ENCODE measurements around the gene TAS2R14. TPM values are rescaled to one million over a fixed set of nuclear protein-coding genes. Genes with fewer than 3 reads are reported as not detected.

Gene TAS2R14
- total and polyA plus RNA-seq, 2 of the 8 experiments (the other 6 are each of a cell fraction or from before 2014, with no cell fraction given), result 0.80 to 1.1 TPM

DNA sequence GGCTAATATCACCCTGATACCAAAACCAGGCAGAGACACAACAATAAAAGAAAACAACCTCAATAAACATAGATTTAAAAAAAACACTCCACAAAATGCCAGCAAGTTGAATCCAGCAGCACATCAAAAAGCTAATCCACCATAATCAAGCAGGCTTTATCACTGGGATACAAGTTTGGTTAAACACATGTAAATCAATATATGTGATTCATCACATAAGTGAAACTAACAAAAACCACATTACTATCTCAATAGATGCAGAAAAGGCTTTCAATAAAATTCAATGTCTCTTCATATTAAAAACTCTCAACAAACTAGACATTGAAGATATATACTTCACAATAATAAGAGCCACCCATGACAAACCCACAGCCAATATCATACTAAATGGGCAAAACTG is 17.0 kb upstream of the TAS2R14 start:
- H3K27ac ChIP-seq (ENCODE audit: low read depth, low read length), result no peak overlapping the region
- no peak overlapping the region for H4K91ac ChIP-seq (replicated peaks; ENCODE audit: insufficient read length, low read length)
- H3K79me1 ChIP-seq (ENCODE audit: low read depth, low read length), result no peaks in the 10 kb centered on the region
- no peak overlapping the region for H3K14ac ChIP-seq (ENCODE audit: insufficient read length)
- H2BK20ac ChIP-seq (ENCODE audit: low read length), result no peak overlapping the region
- H3K56ac ChIP-seq (replicated peaks; ENCODE audit: insufficient read length, low read depth, low read length), result no peak overlapping the region
- H2AK5ac ChIP-seq (ENCODE audit: low read depth, low read length), result no peak overlapping the region
- no peak overlapping the region for H2BK12ac ChIP-seq (ENCODE audit: low read depth, low read length)
- no peaks in the 10 kb centered on the region for H3K27me3 ChIP-seq (replicated peaks in 1 of 4; ENCODE audit: control insufficient read depth in 3 of 4, extremely low read depth in 1 of 4, insufficient read depth in 3 of 4, low read length in 3 of 4)
- no peak overlapping the region for H4K5ac ChIP-seq (ENCODE audit: insufficient read length, low read depth, low read length)
- no peak overlapping the region for H3K4me3 ChIP-seq (ENCODE audit: extremely low read depth in 1 of 4, insufficient read depth in 2 of 4, low read depth in 3 of 4, low read length in 4 of 4)
- TF ChIP-seq ASH2L (IDR thresholded peaks at IDR 0.05; ENCODE audit: low read length) (no peak), HDAC2 (IDR thresholded peaks at IDR 0.05; ENCODE audit: borderline replicate concordance in 1 of 2, low read depth in 2 of 2, low read length in 2 of 2) (no peak), CREB1 (IDR thresholded peaks at IDR 0.05) (no peak), ZNF274 (IDR thresholded peaks at IDR 0.05; ENCODE audit: borderline replicate concordance, extremely low read depth, low read length) (no peak), RXRA (IDR thresholded peaks at IDR 0.05; ENCODE audit: insufficient read depth, low read depth, low read length) (no peak), SIRT6 (IDR thresholded peaks at IDR 0.05; ENCODE audit: low read length) (no peak), NANOG (IDR thresholded peaks at IDR 0.05; ENCODE audit: insufficient read depth, low read depth, low read length, poor library complexity, severe bottlenecking) (no peak), YY1 (IDR thresholded peaks at IDR 0.05; ENCODE audit: low read depth, low read length) (no peak), CTBP2 (IDR thresholded peaks at IDR 0.05; ENCODE audit: borderline replicate concordance, insufficient read depth, insufficient read length, low read length) (no peak), POLR2A (IDR thresholded peaks at IDR 0.05; ENCODE audit: control extremely low read depth in 1 of 2, low read depth in 2 of 2, low read length in 2 of 2) (no peak), KDM5A (IDR thresholded peaks at IDR 0.05; ENCODE audit: low read length) (no peak), BCL11A (IDR thresholded peaks at IDR 0.05; ENCODE audit: low read depth in 2 of 2, low read length in 2 of 2) (no peak), SP1 (IDR thresholded peaks at IDR 0.05; ENCODE audit: low read depth, low read length) (no peak)
- TF ChIP-seq, protein P1, sequence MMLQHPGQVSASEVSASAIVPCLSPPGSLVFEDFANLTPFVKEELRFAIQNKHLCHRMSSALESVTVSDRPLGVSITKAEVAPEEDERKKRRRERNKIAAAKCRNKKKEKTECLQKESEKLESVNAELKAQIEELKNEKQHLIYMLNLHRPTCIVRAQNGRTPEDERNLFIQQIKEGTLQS (IDR thresholded peaks at IDR 0.05; ENCODE audit: insufficient read depth, low read depth, low read length), result no peak
- TF ChIP-seq, protein P2, sequence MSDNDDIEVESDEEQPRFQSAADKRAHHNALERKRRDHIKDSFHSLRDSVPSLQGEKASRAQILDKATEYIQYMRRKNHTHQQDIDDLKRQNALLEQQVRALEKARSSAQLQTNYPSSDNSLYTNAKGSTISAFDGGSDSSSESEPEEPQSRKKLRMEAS (IDR thresholded peaks at IDR 0.05), result no peak
- DNase-seq (ENCODE audit: low read depth in 1 of 2, low spot score in 2 of 2), result no peak
- no peak overlapping the region for H3K4ac ChIP-seq (replicated peaks; ENCODE audit: insufficient read length, low read depth, low read length)
- H3K18ac ChIP-seq (ENCODE audit: extremely low read depth, low read length), result no peak overlapping the region
- H2BK120ac ChIP-seq (replicated peaks; ENCODE audit: low read depth, low read length), result no peak overlapping the region
- H3K23ac ChIP-seq (ENCODE audit: insufficient read length), result no peak overlapping the region
- H3K9me3 ChIP-seq (ENCODE audit: insufficient read depth in 2 of 2, low read depth in 1 of 2, low read length in 1 of 2), result no peaks in the 10 kb centered on the region
- H2AFZ ChIP-seq (ENCODE audit: low read length), result no peak overlapping the region
- ChIA-PET POLR2A (ENCODE audit: partially characterized antibody) (no interaction called here), CTCF (ENCODE audit: partially characterized antibody) (no interaction called here)
- no peak overlapping the region for H2BK15ac ChIP-seq (ENCODE audit: low read length)
- H2BK5ac ChIP-seq (ENCODE audit: low read depth, low read length), result no peak overlapping the region
- FAIRE-seq, result no peak
- no peaks in the 10 kb centered on the region for H3K4me1 ChIP-seq (replicated peaks in 1 of 4; ENCODE audit: control insufficient read depth in 3 of 4, insufficient read depth in 4 of 4, low read length in 3 of 4)
- H4K8ac ChIP-seq (ENCODE audit: extremely low read depth, insufficient read depth, low read length), result no peak overlapping the region
- no peaks in the 10 kb centered on the region for H3K36me3 ChIP-seq (ENCODE audit: control insufficient read depth in 2 of 4, insufficient read depth in 4 of 4, low read length in 3 of 4)
- H3K79me2 ChIP-seq (ENCODE audit: control insufficient read depth in 1 of 2, insufficient read depth in 2 of 2, low read length in 2 of 2), result peaks cover 0 to 3% of the 10 kb centered on the region in 2 experiments; a peak in 1 of 4 replicates
- no peak overlapping the region for H3K4me2 ChIP-seq (ENCODE audit: insufficient read depth in 1 of 2, low read depth in 2 of 2, low read length in 2 of 2)
- no peaks in the 10 kb centered on the region for H3K23me2 ChIP-seq (ENCODE audit: low read depth, low read length)
- no peaks in the 10 kb centered on the region for H4K20me1 ChIP-seq (replicated peaks in 1 of 2; ENCODE audit: control insufficient read depth in 1 of 2, insufficient read depth in 2 of 2, low read length in 2 of 2)
- no peak overlapping the region for H3K9ac ChIP-seq (replicated peaks in 1 of 4; ENCODE audit: extremely low read depth in 1 of 4, low read depth in 3 of 4, low read length in 3 of 4)

Data from H1 (cell line).